Naive B cell (primary cell): Measurements from ENCODE around the gene PEX14. TPM values are rescaled to one million over a fixed set of nuclear protein-coding genes. Genes with fewer than 3 reads are reported as not detected.
"Not testable (repeated sequence)": the region's sequence is repeated elsewhere in the genome, so short reads cannot be mapped to it uniquely, and the experiment has no call there.

ENCODE experiments used
- ATAC-seq, 2 donors: fragments of 150-1000 bp; cut with Tn5 transposase; 2 replicates each; pipeline ENCODE4 v1.10.0; 2021; ENCODE audit warnings: low read depth in 2 of 2, mild to moderate bottlenecking in 2 of 2, moderate library complexity in 2 of 2
- DNase-seq: peaks from one replicate; pipeline ENCODE4 v3.0.0; 2022
- H3K27ac Mint-ChIP-seq, 6 donors: one replicate each; pipeline ENCODE4 v1.8.0; 2020 to 2022; ENCODE audit warnings: mild to moderate bottlenecking in 6 of 6, mixed read lengths in 6 of 6, moderate library complexity in 5 of 6, inconsistent platforms in 2 of 6
- H3K27me3 Mint-ChIP-seq, 3 donors: one replicate each; pipeline ENCODE4 v1.8.0; 2021 to 2022; ENCODE audit warnings: mixed read lengths in 3 of 3, mild to moderate bottlenecking in 1 of 3
- H3K36me3 Mint-ChIP-seq, 2 donors: one replicate each; pipeline ENCODE4 v1.8.0; 2020 to 2022; ENCODE audit warnings: mixed read lengths in 2 of 2, inconsistent platforms in 1 of 2, mild to moderate bottlenecking in 1 of 2
- H3K4me1 Mint-ChIP-seq, 3 donors: one replicate each; pipeline ENCODE4 v1.8.0; 2020 to 2022; ENCODE audit warnings: mixed read lengths in 3 of 3, inconsistent platforms in 1 of 3, mild to moderate bottlenecking in 1 of 3, moderate library complexity in 1 of 3
- H3K4me3 Mint-ChIP-seq, 8 donors: one replicate each; pipeline ENCODE4 v1.8.0; 2020 to 2022; ENCODE audit warnings: mild to moderate bottlenecking in 8 of 8, mixed read lengths in 8 of 8, moderate library complexity in 8 of 8, inconsistent platforms in 2 of 8
- H3K9me3 Mint-ChIP-seq, 7 donors: one replicate each; pipeline ENCODE4 v1.8.0; 2020 to 2022; ENCODE audit warnings: mixed read lengths in 7 of 7, mild to moderate bottlenecking in 5 of 7, inconsistent platforms in 2 of 7, moderate library complexity in 1 of 7
- polyA plus RNA-seq, 6 donors: library from polyadenylated mRNA; unstranded; fragments of 300-500 nt; fragmentation: Illumina TruSeq; gene quantifications; one replicate each; pipeline ENCODE4 v1.2.3, GENCODE V29; 2021; ENCODE audit warnings: low read depth in 6 of 6

Gene PEX14
- polyA plus RNA-seq, 6 donors from 2014 or later = 2.6 to 4.2 (median 3.6) TPM

- Mint-ChIP-seq H3K36me3 (peaks cover 7 to 15% of the 10 kb centered on the region in 2 donors), H3K27me3 (no peaks in the 10 kb centered on the region), H3K4me1 (no peaks in the 10 kb centered on the region), H3K27ac (no peak overlapping the region), H3K4me3 (no peak overlapping the region), H3K9me3 (no peaks in the 10 kb centered on the region)
- ATAC-seq (no peak), DNase-seq (no peak)
Measured at GRCh38 chr1:10459184-10459583, 15.6 kb upstream of the PEX14 start.

DNA sequence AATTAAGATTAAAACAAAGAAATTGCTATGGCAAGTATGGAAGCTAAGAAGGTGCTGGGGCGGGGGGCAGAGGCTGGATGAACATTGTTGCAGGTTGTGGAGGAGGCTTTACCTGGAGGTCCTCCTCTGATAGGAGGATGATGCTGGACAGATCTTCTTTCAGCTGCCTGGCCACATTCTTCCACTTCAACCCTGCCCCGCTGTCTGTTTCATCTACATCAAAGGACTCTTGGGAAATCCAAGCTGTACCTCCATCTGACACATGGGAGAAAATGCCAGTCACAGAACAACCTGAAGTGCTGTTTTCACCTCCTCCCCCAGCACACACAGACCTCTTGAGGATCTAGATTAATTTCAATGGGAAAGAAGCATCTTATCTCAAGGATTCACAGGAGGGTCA, 7.7 kb upstream of the PEX14 start:
- no peak overlapping the region for H3K4me3 Mint-ChIP-seq
- no peak for DNase-seq
- peak overlapping the region in 1 of 6 donors; percentile 34 for H3K27ac Mint-ChIP-seq
- ATAC-seq = no peak
- H3K27me3 Mint-ChIP-seq = no peaks in the 10 kb centered on the region
- peaks cover 16 to 19% (median 17%) of the 10 kb centered on the region in 3 donors for H3K4me1 Mint-ChIP-seq
- peaks cover 15 to 16% of the 10 kb centered on the region in 2 donors for H3K36me3 Mint-ChIP-seq
- no peaks in the 10 kb centered on the region for H3K9me3 Mint-ChIP-seq

GRCh38 chr1:10470043-10470442, 4.7 kb upstream of the PEX14 start:
- Mint-ChIP-seq H3K4me1 (peaks cover 26 to 38% (median 36%) of the 10 kb centered on the region in 3 donors), H3K27me3 (no peaks in the 10 kb centered on the region), H3K36me3 (peaks cover 7 to 8% of the 10 kb centered on the region in 2 donors), H3K9me3 (no peaks in the 10 kb centered on the region), H3K27ac (peak overlapping the region in 1 of 6 donors; percentile 47), H3K4me3 (no peak overlapping the region)
- ATAC-seq = no peak
- DNase-seq = no peak

DNA sequence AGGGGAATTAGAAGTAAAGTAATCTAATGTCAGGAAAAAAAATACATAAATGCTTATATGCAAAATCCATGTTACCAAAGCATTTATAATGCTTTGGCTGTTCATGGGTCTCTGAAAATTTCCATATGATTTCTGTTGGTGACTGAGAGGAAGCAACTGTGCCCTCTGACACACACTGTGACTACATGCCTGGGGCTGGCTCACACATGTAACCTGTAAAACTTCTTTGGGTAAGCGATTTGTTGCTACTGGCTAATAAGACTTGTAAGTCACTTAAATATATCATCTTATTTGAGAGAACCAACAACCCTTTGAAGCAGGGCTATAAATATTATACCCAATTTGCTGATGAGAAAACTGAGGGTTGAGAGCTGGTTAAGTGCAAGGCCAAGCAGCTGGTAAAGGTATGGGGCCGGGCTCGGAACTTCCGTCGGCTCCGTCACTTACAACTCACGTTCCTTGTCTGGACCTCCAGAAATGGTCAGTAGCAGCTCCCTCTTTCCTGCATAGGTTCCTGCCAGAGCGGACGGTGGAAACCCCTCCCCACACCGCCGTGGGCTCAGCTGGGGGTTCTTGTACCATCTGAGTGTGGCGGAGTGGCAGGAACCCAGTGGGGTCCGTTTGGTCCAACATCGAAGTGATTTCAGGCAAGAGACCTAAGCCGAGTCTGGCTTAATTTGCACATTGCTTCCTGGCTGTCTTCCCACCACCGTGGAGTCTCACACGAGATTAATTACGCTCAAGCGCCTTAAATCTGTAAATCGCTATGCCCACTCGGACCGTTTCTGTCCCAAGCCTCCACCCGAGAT, 3.1 kb upstream of the PEX14 start:
- peak overlapping the region; percentile 82 to 96 (median 94) for H3K27ac Mint-ChIP-seq
- no peaks in the 10 kb centered on the region for H3K9me3 Mint-ChIP-seq
- peak; percentile 0 to 2 for ATAC-seq
- peaks cover 38 to 54% (median 51%) of the 10 kb centered on the region in 3 donors for H3K4me1 Mint-ChIP-seq
- no peak for DNase-seq
- no peaks in the 10 kb centered on the region for H3K27me3 Mint-ChIP-seq
- peaks cover 7 to 8% of the 10 kb centered on the region in 2 donors for H3K36me3 Mint-ChIP-seq
- peak overlapping the region; percentile 95 to 99 (median 98) for H3K4me3 Mint-ChIP-seq

GRCh38 chr1:10472220-10473144, 2.3 kb upstream of the PEX14 start, which contains the start of gene DFFA:
Gene DFFA (minus strand): TSS chr1:10472529. CDS start chr1:10472458, 71 bp downstream.
- ATAC-seq = peak; percentile 85
- Mint-ChIP-seq H3K9me3 (no peaks in the 10 kb centered on the region), H3K4me3 (peak within 1 kb of the TSS; percentile 95 to 99 (median 98))

DNA sequence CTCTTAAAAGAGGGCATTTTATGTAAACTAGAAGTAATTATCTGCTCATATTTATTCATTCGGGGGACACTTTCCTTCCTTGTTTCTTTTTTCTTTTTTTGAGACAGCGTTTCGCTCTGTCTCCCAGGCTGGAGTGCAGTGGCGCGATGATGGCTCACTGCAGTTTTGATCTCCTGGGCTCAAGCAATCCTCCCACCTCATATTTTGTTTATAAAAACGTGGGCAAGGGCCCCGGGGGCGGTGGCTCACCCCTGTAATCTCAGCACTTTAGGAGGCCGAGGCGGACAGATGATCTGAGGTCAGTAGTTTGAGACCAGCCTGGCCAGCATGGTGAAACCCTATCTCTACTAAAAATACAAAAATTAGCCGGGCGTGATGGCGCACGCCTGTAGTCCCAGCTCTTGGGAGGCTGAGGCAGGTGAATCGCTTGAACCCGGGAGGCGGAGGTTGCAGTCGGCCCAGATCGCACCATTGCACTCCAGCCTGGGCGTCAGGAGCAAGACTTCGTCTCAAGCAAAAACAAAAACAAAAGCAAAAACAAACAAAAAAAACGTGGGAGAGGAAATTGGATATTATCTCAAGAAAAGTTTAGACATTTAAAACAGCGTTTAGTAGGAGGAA, 1.5 kb upstream of the PEX14 start:
- H3K4me1 Mint-ChIP-seq = peaks cover 31 to 57% (median 44%) of the 10 kb centered on the region in 3 donors
- peak overlapping the region in 1 of 6 donors; percentile 82 for H3K27ac Mint-ChIP-seq
- peaks cover 1% of the 10 kb centered on the region in 2 donors for H3K36me3 Mint-ChIP-seq
- DNase-seq (no peak), ATAC-seq (no peak)
- peak overlapping the region; percentile 38 to 99 (median 96) for H3K4me3 Mint-ChIP-seq
- H3K27me3 Mint-ChIP-seq = no peaks in the 10 kb centered on the region
- H3K9me3 Mint-ChIP-seq = no peaks in the 10 kb centered on the region

More at GRCh38 chr1:10472220-10473144, 2.3 kb upstream of the PEX14 start, which contains the start of gene DFFA:
- Mint-ChIP-seq H3K27me3 (no peaks in the 10 kb centered on the region), H3K36me3 (peaks cover 7 to 8% of the 10 kb centered on the region in 2 donors), H3K27ac (peak within 1 kb of the TSS; percentile 82 to 96 (median 94)), H3K4me1 (peaks cover 38 to 60% (median 52%) of the 10 kb centered on the region in 3 donors)
- peak; percentile 89 for DNase-seq

- H3K9me3 Mint-ChIP-seq, H3K27me3 Mint-ChIP-seq, H3K36me3 Mint-ChIP-seq: not testable (repeated sequence)
Measured at GRCh38 chr1:10474309-10474612, 489 bp upstream of the PEX14 start.

GRCh38 chr1:10475510-10475909, 760 bp downstream of the PEX14 start:
- DNase-seq = no peak
- peaks cover 35 to 60% (median 53%) of the 10 kb centered on the region in 3 donors for H3K4me1 Mint-ChIP-seq
- H3K36me3 Mint-ChIP-seq = no peaks in the 10 kb centered on the region
- no peaks in the 10 kb centered on the region for H3K9me3 Mint-ChIP-seq
- H3K4me3 Mint-ChIP-seq = peak overlapping the region; percentile 86 to 97 (median 94)
- no peaks in the 10 kb centered on the region for H3K27me3 Mint-ChIP-seq
- H3K27ac Mint-ChIP-seq = peak overlapping the region in 5 of 6 donors; percentile 84 to 96 (median 90)
- no peak for ATAC-seq

More at GRCh38 chr1:10474309-10474612, 489 bp upstream of the PEX14 start:
- DNase-seq, ATAC-seq: not testable (repeated sequence)
- peaks cover 31 to 57% (median 48%) of the 10 kb centered on the region in 3 donors for H3K4me1 Mint-ChIP-seq
- peak overlapping the region in 4 of 6 donors; percentile 84 to 96 (median 94) for H3K27ac Mint-ChIP-seq
- peak overlapping the region; percentile 86 to 97 (median 92) for H3K4me3 Mint-ChIP-seq

DNA sequence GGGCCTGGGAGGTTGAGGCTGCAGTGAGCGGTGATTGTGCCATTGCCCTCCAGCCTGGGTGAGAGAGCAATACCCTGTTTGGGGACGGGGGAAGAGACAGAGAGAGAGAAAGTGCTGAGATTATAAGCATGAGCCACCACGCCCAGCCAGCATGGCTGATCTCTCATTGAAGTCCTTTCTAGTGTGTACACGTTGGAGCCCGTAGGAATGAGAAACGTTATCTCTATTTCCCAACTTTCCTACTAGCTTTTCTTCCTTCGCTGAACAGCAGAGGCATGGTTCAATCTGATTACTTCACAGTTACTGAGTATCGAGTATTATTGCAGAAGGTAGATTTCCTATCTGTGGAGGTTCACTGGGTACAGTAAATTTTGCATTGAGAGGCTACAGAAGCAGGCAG, 4.5 kb downstream of the PEX14 start:
- DNase-seq (no peak), ATAC-seq (no peak)
- Mint-ChIP-seq H3K27me3 (no peaks in the 10 kb centered on the region), H3K4me1 (peaks cover 19 to 34% (median 32%) of the 10 kb centered on the region in 3 donors), H3K9me3 (no peaks in the 10 kb centered on the region), H3K36me3 (no peaks in the 10 kb centered on the region), H3K4me3 (peak overlapping the region in 1 of 8 donors; percentile 30), H3K27ac (peak overlapping the region in 2 of 6 donors; percentile 72 to 78)

DNA sequence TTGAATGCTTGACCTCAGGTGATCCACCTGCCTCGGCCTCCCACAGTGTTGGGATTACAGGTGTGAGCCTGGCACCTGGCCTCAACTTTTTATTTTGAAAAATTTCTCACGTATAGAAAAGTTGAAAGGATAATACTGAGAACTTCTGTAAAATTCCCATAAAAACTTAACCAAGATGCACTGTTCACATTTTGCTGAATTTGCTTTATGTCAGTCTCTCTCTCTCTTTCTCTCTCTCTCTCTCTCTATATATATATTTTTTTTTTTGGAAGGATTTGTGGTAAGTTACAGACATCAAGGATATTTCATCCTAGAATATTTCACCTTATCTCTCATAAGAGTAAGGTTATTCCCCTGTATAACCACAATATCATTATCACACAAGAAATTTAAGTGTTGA, 5.9 kb downstream of the PEX14 start:
- H3K36me3 Mint-ChIP-seq = peaks cover 0 to 7% of the 10 kb centered on the region in 2 donors
- peaks cover 0 to 3% (median 0%) of the 10 kb centered on the region in 7 donors for H3K9me3 Mint-ChIP-seq
- peaks cover 15 to 30% (median 20%) of the 10 kb centered on the region in 3 donors for H3K4me1 Mint-ChIP-seq
- no peak overlapping the region for H3K27ac Mint-ChIP-seq
- H3K27me3 Mint-ChIP-seq = no peaks in the 10 kb centered on the region
- no peak for ATAC-seq
- no peak for DNase-seq
- H3K4me3 Mint-ChIP-seq = no peak overlapping the region

GRCh38 chr1:10484521-10484920, 9.8 kb downstream of the PEX14 start:
- Mint-ChIP-seq H3K4me3 (no peak overlapping the region), H3K4me1 (peaks cover 5 to 13% (median 11%) of the 10 kb centered on the region in 3 donors), H3K27ac (no peak overlapping the region), H3K9me3 (peaks cover 0 to 5% (median 0%) of the 10 kb centered on the region in 7 donors), H3K36me3 (peaks cover 4 to 8% of the 10 kb centered on the region in 2 donors), H3K27me3 (no peaks in the 10 kb centered on the region)
- DNase-seq (no peak), ATAC-seq (no peak)

DNA sequence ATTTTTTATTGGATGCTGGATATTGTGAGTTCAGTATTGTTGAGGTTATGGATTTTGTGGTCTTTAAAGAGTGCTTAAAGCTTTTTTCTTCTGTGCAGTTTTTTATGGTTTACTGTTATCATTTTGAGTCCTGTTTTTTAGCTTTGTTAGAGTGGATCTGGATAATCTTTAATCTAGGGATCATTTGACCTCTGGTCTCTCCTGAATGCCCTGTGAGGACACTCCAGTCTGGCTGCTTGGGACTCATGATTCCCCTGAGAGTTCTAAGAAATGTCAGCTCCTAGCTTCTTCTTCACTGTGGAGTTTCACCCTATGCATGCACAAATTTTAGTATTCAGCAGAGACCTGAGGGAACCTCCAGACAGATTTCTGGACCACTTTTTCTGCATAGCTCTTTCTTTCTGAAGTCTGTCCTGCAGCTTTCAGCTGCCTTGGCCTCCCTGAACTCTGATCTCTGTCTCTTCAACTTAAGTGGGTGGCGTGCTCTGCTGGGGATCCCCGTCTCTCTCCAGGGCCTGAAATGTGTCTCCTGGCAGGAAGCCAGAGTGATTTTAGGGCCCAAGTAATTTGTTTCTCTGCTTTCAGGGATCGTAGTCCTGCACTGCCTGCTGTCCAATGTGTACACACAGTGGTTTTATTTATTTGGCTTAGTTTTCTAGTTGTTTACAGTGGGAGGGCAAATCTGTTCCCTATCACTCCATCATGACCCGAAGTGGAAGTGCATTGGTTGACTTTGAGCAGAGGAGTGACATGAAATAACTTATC, 14.7 kb downstream of the PEX14 start:
- H3K9me3 Mint-ChIP-seq = peaks cover 0 to 5% (median 0%) of the 10 kb centered on the region in 7 donors
- peaks cover 9 to 21% (median 16%) of the 10 kb centered on the region in 3 donors for H3K4me1 Mint-ChIP-seq
- H3K4me3 Mint-ChIP-seq = no peak overlapping the region
- peak overlapping the region in 1 of 6 donors; percentile 92 for H3K27ac Mint-ChIP-seq
- no peaks in the 10 kb centered on the region for H3K27me3 Mint-ChIP-seq
- peaks cover 4 to 13% of the 10 kb centered on the region in 2 donors for H3K36me3 Mint-ChIP-seq
- DNase-seq (no peak), ATAC-seq (no peak)
